B cell (primary cell): Measurements from ENCODE around the gene PRICKLE3.

Experiments used
- CTCF ChIP-seq: fragments of 200-600 bp; IDR thresholded peaks from one replicate; pipeline ENCODE4 v1.8.0; 2022; ENCODE audit warnings: antibody characterized with exemption, mild to moderate bottlenecking
- EZH2 ChIP-seq: IDR thresholded peaks from 2 replicates; pipeline ENCODE4 v1.6.1; 2012; ENCODE audit warnings: borderline replicate concordance, low read depth, mild to moderate bottlenecking, moderate library complexity, low read length; ENCODE audit not compliant: insufficient read depth, poor library complexity, severe bottlenecking

- TF ChIP-seq CTCF: no peak
- no peak for TF ChIP-seq EZH2
Measured at GRCh38 chrX:49203536-49203935, 17.4 kb upstream of the PRICKLE3 start.
